Activated CD4-positive, alpha-beta memory T cell treated with anti-CD3 and anti-CD28 coated beads, Interleukin-2, amount 10 ng/mL, durations not matched to agents 7 days and 5 days (primary cell): ENCODE results near the gene MCTS1. TPM values are rescaled to one million over a fixed set of nuclear protein-coding genes. Genes with fewer than 3 reads are reported as not detected.
"Not testable (repeated sequence)": the region's sequence is repeated elsewhere in the genome, so short reads cannot be mapped to it uniquely, and the experiment has no call there.

ENCODE experiments used
- CTCF ChIA-PET: fragments of 350-600 bp; sonication (Branson Sonifier 250); formaldehyde crosslinking; loops from one replicate; lab custom pipeline; 2021; ENCODE audit warnings: antibody characterized with exemption, inconsistent platforms; lab: Charles Lee
- POLR2A ChIA-PET: fragments of 350-600 bp; sonication (Branson Sonifier 250); formaldehyde crosslinking; loops from one replicate; lab custom pipeline; 2021; ENCODE audit warnings: antibody characterized with exemption; lab: Charles Lee
- DNase-seq: peaks from one replicate; pipeline ENCODE4 v3.0.0-alpha.2; 2020
- H3K27ac Mint-ChIP-seq: one replicate; pipeline ENCODE4 v1.8.0; 2021; ENCODE audit warnings: mild to moderate bottlenecking, mixed read lengths
- H3K27me3 Mint-ChIP-seq: one replicate; pipeline ENCODE4 v1.8.0; 2021; ENCODE audit warnings: mixed read lengths
- H3K36me3 Mint-ChIP-seq: one replicate; pipeline ENCODE4 v1.8.0; 2021; ENCODE audit warnings: low read depth, mixed read lengths
- H3K4me1 Mint-ChIP-seq: one replicate; pipeline ENCODE4 v1.8.0; 2021; ENCODE audit warnings: mixed read lengths
- H3K4me3 Mint-ChIP-seq: one replicate; pipeline ENCODE4 v1.8.0; 2021; ENCODE audit warnings: mild to moderate bottlenecking, mixed read lengths
- H3K9me3 Mint-ChIP-seq: one replicate; pipeline ENCODE4 v1.8.0; 2021; ENCODE audit warnings: mixed read lengths
- total RNA-seq, 2 experiments: library from RNA; stranded (reverse); gene quantifications; one replicate each; pipeline ENCODE4 v1.2.3, GENCODE V29; 2021

Gene MCTS1
- total RNA-seq, 2 experiments from 2014 or later, result 52.6 to 53.8 TPM

DNA sequence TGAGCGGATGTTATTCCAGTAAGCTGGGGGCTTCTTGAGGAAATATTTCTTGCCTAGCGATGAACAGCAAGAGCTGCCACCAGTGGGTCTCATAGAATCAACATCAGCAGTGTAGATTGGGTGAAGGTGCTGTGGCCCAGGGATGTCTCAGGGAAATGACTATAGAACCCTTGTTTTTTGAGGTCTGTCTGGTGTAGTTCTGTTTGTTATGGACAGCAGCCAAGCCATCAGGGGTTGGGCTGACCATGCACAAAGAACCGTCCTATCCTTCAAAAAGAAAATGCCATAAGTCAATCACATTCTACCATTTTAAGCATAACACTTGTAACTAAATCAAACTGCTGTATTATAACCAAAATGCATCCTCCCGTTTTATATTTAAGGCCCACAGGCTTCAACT lies 43.2 kb downstream of the MCTS1 start:
- no peak overlapping the region for H3K27ac Mint-ChIP-seq
- peaks cover 2% of the 10 kb centered on the region for H3K27me3 Mint-ChIP-seq
- no peak overlapping the region for H3K4me3 Mint-ChIP-seq
- CTCF ChIA-PET, result no interaction called here
- POLR2A ChIA-PET, result no interaction called here
- H3K36me3 Mint-ChIP-seq, result no peaks in the 10 kb centered on the region
- DNase-seq, result no peak
- no peaks in the 10 kb centered on the region for H3K4me1 Mint-ChIP-seq
- H3K9me3 Mint-ChIP-seq, result no peaks in the 10 kb centered on the region

DNA sequence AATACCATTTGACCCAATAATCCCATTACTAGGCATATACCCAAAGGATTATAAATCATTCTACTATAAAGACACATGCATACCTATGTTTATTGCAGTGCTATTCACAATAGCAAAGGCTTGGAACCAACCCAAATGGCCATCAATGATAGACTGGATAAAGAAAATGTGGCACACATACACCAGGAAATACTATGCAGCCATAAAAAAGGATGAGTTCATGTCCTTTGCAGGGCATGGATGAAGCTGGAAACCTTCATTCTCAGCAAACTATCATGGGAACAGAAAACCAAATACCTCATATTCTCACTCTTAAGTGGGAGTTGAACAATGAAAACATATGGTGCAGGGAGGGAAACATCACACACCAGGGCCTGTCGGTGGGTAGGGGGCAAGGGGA lies 48.4 kb downstream of the MCTS1 start:
- DNase-seq, H3K36me3 Mint-ChIP-seq, H3K4me3 Mint-ChIP-seq, POLR2A ChIA-PET, H3K27me3 Mint-ChIP-seq, H3K27ac Mint-ChIP-seq, CTCF ChIA-PET, H3K9me3 Mint-ChIP-seq, H3K4me1 Mint-ChIP-seq: not testable (repeated sequence)

DNA sequence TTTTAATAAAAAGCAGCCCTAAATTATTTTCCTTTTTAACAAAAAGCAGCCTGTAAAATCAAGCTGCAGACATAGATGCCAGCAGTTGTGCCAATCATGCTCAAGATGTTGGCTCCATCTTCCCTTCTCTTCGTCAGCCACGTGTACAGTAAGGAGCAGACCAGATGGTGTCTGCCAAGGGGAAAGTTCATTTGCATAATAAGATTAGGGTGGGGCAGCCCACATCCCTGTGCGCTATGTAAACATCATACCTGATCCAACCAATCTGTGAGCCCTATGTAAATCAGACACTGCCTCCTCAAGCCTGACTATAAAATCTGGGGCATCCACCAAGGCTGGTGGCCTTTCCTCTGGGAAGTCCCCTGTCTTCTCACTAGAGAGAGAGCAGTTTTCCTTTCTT lies 49.1 kb downstream of the MCTS1 start:
- no peaks in the 10 kb centered on the region for H3K4me1 Mint-ChIP-seq
- H3K36me3 Mint-ChIP-seq, result no peaks in the 10 kb centered on the region
- DNase-seq, result no peak
- H3K9me3 Mint-ChIP-seq, result no peaks in the 10 kb centered on the region
- ChIA-PET POLR2A (no interaction called here), CTCF (no interaction called here)
- H3K27ac Mint-ChIP-seq, result no peak overlapping the region
- no peak overlapping the region for H3K4me3 Mint-ChIP-seq
- H3K27me3 Mint-ChIP-seq, result peaks cover 2% of the 10 kb centered on the region

DNA sequence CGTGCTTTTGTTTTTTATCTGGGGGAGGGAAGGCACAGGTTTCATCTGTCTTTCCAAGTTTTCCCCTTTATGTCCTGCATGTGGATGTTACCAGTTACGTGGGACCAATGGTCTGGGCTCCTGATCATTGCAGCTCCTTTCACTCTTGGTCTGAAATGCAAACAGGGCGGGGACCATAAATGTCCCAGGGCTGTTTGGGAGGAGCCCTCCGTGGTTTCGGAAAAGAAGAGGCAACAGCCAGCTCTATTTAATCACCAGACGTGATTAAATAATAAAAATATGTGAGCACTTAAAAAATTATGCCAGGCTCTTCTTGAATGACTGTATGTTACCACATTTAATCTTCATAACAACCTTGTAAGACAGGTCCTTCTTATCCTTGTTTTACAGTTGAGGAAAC lies 56.7 kb downstream of the MCTS1 start:
- H3K4me1 Mint-ChIP-seq, result peaks cover 3% of the 10 kb centered on the region
- no peaks in the 10 kb centered on the region for H3K36me3 Mint-ChIP-seq
- no peak overlapping the region for H3K27ac Mint-ChIP-seq
- ChIA-PET CTCF (interaction anchor here (0.9 kb wide), 1 partner anchor 162 kb away, joined by 3 read pairs; no protein-coding TSS in a partner anchor), POLR2A (no interaction called here)
- H3K4me3 Mint-ChIP-seq, result no peak overlapping the region
- no peaks in the 10 kb centered on the region for H3K27me3 Mint-ChIP-seq
- no peak for DNase-seq
- H3K9me3 Mint-ChIP-seq, result no peaks in the 10 kb centered on the region

Other genes with a start within 250 kb of the MCTS1 start
- not detected for gene ATP1B4, start 242.0 kb upstream of the MCTS1 start, total RNA-seq
- 10 to 100 TPM; 59.4 to 60.3 TPM for gene LAMP2, start 134.8 kb upstream of the MCTS1 start, total RNA-seq
- 10 to 100 TPM; 45.5 to 46.1 TPM for gene CUL4B, start 43.1 kb upstream of the MCTS1 start, total RNA-seq
- 10 to 100 TPM; 34.9 to 35.5 TPM for gene C1GALT1C1, start 26.0 kb downstream of the MCTS1 start, total RNA-seq